ENCODE results near the gene ATL3. TPM values are rescaled to one million over a fixed set of nuclear protein-coding genes. Genes with fewer than 3 reads are reported as not detected.

ATL3 gene
- total RNA-seq (2014; rRNA removed) = 47.2 and 51.0 TPM in 2 replicates
- percentile 88 among the genes with signal in this experiment for Bru-seq, nascent RNA
- BruChase-seq, experiment 1, labeled RNA remaining after a 6-hour chase = percentile 95 among the genes with signal in this experiment
- BruChase-seq, experiment 2, labeled RNA remaining after a 2-hour chase = percentile 89 among the genes with signal in this experiment
- long read RNA-seq, full-length matches to known transcripts = 38 of 101 reads
- long read RNA-seq, partial matches to known transcripts = 10 of 101 reads
- long read RNA-seq, other reads (novel, unspliced or antisense) = 53 of 101 reads

- peaks cover 50% of the 10 kb centered on the region for H3K4me1 ChIP-seq (ENCODE audit: insufficient read depth, low read length)
- H3K9me3 ChIP-seq (ENCODE audit: low read length) = no peaks in the 10 kb centered on the region
- intact Hi-C loops (cut with micrococcal nuclease) = loop anchor here (1.0 to 2.0 kb wide), 2 partner anchors 10 to 33 kb away; partner anchors contain the start of gene RTN3
- ChIA-PET POLR2A (ENCODE audit: unreplicated experiment) (no interaction called here), CTCF (interaction anchor here (0.5 to 1.1 kb wide), 3 partner anchors 9 to 66 kb away, joined by 5 to 8 read pairs (median 6); partner anchors contain the start of gene RTN3)
- TF ChIP-seq EZH2phosphoT487 (IDR thresholded peaks at IDR 0.05; ENCODE audit: borderline replicate concordance, low read length) = no peak
- TF ChIP-seq CTCF (conservative IDR thresholded peaks at IDR 0.05; ENCODE audit: low read depth, low read length) = no peak
- no peak for TF ChIP-seq EZH2 (IDR thresholded peaks at IDR 0.05; ENCODE audit: low read length, unreplicated experiment)
- H3K79me2 ChIP-seq (ENCODE audit: low read length) = peaks cover 40% of the 10 kb centered on the region
- H3K9me2 ChIP-seq (replicated peaks; ENCODE audit: low read length) = no peaks in the 10 kb centered on the region
- H3K4me3 ChIP-seq (ENCODE audit: low read length) = peak within 1 kb of the TSS; percentile 72
- H3K27me3 ChIP-seq (ENCODE audit: low read length) = no peaks in the 10 kb centered on the region
- BruUV-seq (replicated peaks) = no TSS peak
- no peaks in the 10 kb centered on the region; the same call in 1 of the 2 replicates for H3K36me3 ChIP-seq (ENCODE audit: low read depth, low read length)
- no peaks in the 10 kb centered on the region for H4K20me1 ChIP-seq (ENCODE audit: low read length)
- DNase-seq = peak; percentile 96
- peaks cover 13% of the 10 kb centered on the region for H3F3A ChIP-seq (ENCODE audit: low read length, unreplicated experiment)
- peak within 1 kb of the TSS; percentile 88 for H3K9ac ChIP-seq (ENCODE audit: low read length)
- ATAC-seq = peak; percentile 60
- peak within 1 kb of the TSS; percentile 88 for H2AFZ ChIP-seq (ENCODE audit: low read length)
- H3K4me2 ChIP-seq (ENCODE audit: low read length) = peak within 1 kb of the TSS; percentile 91
- peak within 1 kb of the TSS; percentile 81 for H3K27ac ChIP-seq (ENCODE audit: low read length)
These were observed at the start of gene ATL3 for GRCh38 chr11:63671322-63672155. ATL3 (minus strand) TSS chr11:63671376; CDS start chr11:63671335, 41 bp downstream.

GRCh38 chr11:63720611-63721010 lies 49.4 kb upstream of the ATL3 start:
- H3K9me3 ChIP-seq (ENCODE audit: low read length) = no peaks in the 10 kb centered on the region
- no peak for DNase-seq
- no peaks in the 10 kb centered on the region for H3K9me2 ChIP-seq (replicated peaks; ENCODE audit: low read length)
- H3F3A ChIP-seq (ENCODE audit: low read length, unreplicated experiment) = no peaks in the 10 kb centered on the region
- H2AFZ ChIP-seq (ENCODE audit: low read length) = no peak overlapping the region
- H4K20me1 ChIP-seq (ENCODE audit: low read length) = 0 out of 2 replicates have a peak, but pooled peaks cover 11% of the 10 kb centered on the region
- ChIA-PET POLR2A (ENCODE audit: unreplicated experiment) (no interaction called here), CTCF (no interaction called here)
- H3K79me2 ChIP-seq (ENCODE audit: low read length) = peaks cover 56% of the 10 kb centered on the region
- no peak overlapping the region for H3K27ac ChIP-seq (ENCODE audit: low read length)
- H3K27me3 ChIP-seq (ENCODE audit: low read length) = no peaks in the 10 kb centered on the region
- no peak overlapping the region for H3K4me2 ChIP-seq (ENCODE audit: low read length)
- ATAC-seq = no peak
- no peak overlapping the region for H3K9ac ChIP-seq (ENCODE audit: low read length)
- no peak overlapping the region for H3K4me3 ChIP-seq (ENCODE audit: low read length)
- TF ChIP-seq EZH2phosphoT487 (IDR thresholded peaks at IDR 0.05; ENCODE audit: borderline replicate concordance, low read length) (no peak), EZH2 (IDR thresholded peaks at IDR 0.05; ENCODE audit: low read length, unreplicated experiment) (no peak), CTCF (conservative IDR thresholded peaks at IDR 0.05; ENCODE audit: low read depth, low read length) (no peak)
- BruUV-seq (replicated peaks) = no TSS peak
- peaks cover 4% of the 10 kb centered on the region for H3K4me1 ChIP-seq (ENCODE audit: insufficient read depth, low read length)
- intact Hi-C loops (cut with micrococcal nuclease) = no loop called here
- H3K36me3 ChIP-seq (ENCODE audit: low read depth, low read length) = peaks cover 10% of the 10 kb centered on the region; the same call in 1 of the 2 replicates
